ENCODE data around the gene HCAR1. TPM values are rescaled to one million over a fixed set of nuclear protein-coding genes. Genes with fewer than 3 reads are reported as not detected.
"Not testable (repeated sequence)": the region's sequence is repeated elsewhere in the genome, so short reads cannot be mapped to it uniquely, and the experiment has no call there.

Gene HCAR1
- total RNA-seq, 2 donors from 2014 or later: not detected

- peak; percentile 90 for ATAC-seq (ENCODE audit: insufficient number of reproducible peaks, low FRiP score, low read depth)
- Histone ChIP-seq H3K27me3 (replicated peaks; ENCODE audit: insufficient read depth) (no peaks in the 10 kb centered on the region), H3K4me1 (ENCODE audit: control insufficient read depth in 1 of 2, low read depth in 2 of 2) (peaks cover 8 to 11% of the 10 kb centered on the region in 2 donors), H3K4me3 (peak within 1 kb of the TSS; percentile 88), H3K27ac (peak within 1 kb of the TSS; percentile 53 to 61), H3K9me3 (no peaks in the 10 kb centered on the region), H3K36me3 (peaks cover 4% of the 10 kb centered on the region)
- DNase-seq (ENCODE audit: low spot score): peak; percentile 91
- TF ChIP-seq, protein P1, sequence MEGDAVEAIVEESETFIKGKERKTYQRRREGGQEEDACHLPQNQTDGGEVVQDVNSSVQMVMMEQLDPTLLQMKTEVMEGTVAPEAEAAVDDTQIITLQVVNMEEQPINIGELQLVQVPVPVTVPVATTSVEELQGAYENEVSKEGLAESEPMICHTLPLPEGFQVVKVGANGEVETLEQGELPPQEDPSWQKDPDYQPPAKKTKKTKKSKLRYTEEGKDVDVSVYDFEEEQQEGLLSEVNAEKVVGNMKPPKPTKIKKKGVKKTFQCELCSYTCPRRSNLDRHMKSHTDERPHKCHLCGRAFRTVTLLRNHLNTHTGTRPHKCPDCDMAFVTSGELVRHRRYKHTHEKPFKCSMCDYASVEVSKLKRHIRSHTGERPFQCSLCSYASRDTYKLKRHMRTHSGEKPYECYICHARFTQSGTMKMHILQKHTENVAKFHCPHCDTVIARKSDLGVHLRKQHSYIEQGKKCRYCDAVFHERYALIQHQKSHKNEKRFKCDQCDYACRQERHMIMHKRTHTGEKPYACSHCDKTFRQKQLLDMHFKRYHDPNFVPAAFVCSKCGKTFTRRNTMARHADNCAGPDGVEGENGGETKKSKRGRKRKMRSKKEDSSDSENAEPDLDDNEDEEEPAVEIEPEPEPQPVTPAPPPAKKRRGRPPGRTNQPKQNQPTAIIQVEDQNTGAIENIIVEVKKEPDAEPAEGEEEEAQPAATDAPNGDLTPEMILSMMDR (IDR thresholded peaks at IDR 0.05): peak; percentile 55
Observed at GRCh38 chr12:122752464-122753318, 22.0 kb upstream of the HCAR1 start, which contains the start of gene DENR. Gene DENR, plus strand, starts transcription at chr12:122752824. Its CDS starts 878 bp downstream, at chr12:122753702.

DNA sequence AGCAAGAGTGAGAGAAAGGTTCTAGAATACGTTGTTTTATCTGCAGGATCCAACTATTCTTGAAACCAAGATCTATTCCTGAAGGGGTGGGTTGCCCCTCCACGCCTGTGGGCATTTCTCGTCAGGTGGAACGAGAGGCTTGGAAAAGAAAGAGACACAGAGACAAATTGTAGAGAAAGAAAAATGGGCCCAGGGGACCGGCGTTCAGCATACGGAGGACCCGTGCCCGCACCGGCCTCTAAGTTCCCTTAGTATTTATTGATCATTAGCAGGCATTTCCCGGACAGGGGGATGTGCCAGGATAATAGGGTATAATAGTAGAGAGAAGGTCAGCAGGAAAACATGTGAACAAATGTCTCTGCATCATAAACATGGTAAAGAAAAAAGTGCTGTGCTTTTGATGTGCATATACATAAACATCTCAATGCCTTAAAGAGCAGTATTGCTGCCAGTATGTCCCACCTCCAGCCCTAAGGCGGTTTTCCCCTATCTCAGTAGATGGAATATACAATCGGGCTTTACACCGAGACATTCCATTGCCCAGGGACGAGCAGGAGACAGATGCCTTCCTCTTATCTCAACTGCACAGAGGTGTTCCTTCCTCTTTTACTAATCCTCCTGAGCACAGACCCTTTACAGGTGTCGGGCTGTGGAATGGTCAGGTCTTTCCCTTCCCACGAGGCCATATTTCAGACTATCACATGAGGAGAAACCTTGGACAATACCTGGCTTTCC lies 20.3 kb upstream of the HCAR1 start:
- not testable (repeated sequence) for H3K27ac ChIP-seq; H3K9me3 ChIP-seq; H3K27me3 ChIP-seq (replicated peaks; ENCODE audit: insufficient read depth); H3K36me3 ChIP-seq; DNase-seq (ENCODE audit: low spot score); ATAC-seq (ENCODE audit: insufficient number of reproducible peaks, low FRiP score, low read depth); H3K4me3 ChIP-seq
- H3K4me1 ChIP-seq (ENCODE audit: control insufficient read depth in 1 of 2, low read depth in 2 of 2): peaks cover 8 to 11% of the 10 kb centered on the region in 2 donors

GRCh38 chr12:122749569-122750332 lies 19.1 kb upstream of the HCAR1 start:
- H3K27me3 ChIP-seq (replicated peaks; ENCODE audit: insufficient read depth): no peaks in the 10 kb centered on the region
- DNase-seq (ENCODE audit: low spot score) (no peak), ATAC-seq (ENCODE audit: insufficient number of reproducible peaks, low FRiP score, low read depth) (no peak)
- H3K27ac ChIP-seq: no peak overlapping the region
- no peaks in the 10 kb centered on the region for H3K36me3 ChIP-seq
- TF ChIP-seq, protein P1 (IDR thresholded peaks at IDR 0.05): no peak
- peaks cover 8 to 11% of the 10 kb centered on the region in 2 donors for H3K4me1 ChIP-seq (ENCODE audit: control insufficient read depth in 1 of 2, low read depth in 2 of 2)
- no peaks in the 10 kb centered on the region for H3K9me3 ChIP-seq
- no peak overlapping the region for H3K4me3 ChIP-seq

DNA sequence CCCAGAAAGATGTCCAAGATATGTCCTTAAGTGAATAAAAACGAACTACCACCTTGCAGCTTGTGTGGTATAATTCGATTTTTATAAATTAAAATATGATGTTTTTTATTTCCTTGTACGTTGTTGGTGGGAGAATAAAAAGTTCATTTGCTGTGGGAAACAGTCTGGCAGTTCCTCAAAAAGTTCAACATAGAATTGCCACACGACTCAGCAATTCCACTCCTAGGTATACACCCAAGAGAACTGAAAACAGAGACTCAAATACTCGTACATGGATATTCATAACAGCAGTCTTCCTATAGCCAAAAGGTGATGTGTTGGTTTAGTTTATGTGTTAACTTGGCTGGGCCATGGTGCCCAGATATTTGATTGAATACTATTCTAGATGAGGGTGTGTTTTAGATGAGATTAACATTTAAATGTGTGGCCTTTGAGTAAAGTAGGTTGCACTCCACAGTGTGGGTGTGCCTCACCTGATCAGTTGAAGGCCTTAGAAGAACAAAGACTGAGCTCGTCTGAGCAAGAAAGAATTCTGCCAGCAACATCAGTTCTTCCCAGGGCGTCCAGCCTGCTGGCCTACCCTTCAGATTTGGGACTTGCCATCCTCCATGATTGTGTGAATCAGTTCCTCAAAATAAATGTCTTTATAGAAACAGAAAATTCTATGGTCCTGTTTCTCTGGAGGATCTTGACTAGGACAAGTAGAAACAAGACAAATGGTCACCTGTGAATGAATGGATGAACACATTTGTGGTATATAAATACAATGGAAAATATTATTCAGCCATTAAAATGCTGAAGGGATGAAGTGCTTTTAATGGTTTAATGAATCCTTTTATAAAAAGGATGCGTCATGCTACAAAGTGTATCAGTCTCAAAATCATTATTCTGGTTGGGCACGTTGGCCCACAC lies 16.8 kb upstream of the HCAR1 start:
- Histone ChIP-seq H3K4me1 (ENCODE audit: control insufficient read depth in 1 of 2, low read depth in 2 of 2) (no peaks in the 10 kb centered on the region), H3K4me3 (no peak overlapping the region), H3K27me3 (replicated peaks; ENCODE audit: insufficient read depth) (no peaks in the 10 kb centered on the region), H3K9me3 (no peaks in the 10 kb centered on the region), H3K27ac (no peak overlapping the region), H3K36me3 (no peaks in the 10 kb centered on the region)
- no peak for DNase-seq (ENCODE audit: low spot score)
- TF ChIP-seq, protein P1 (IDR thresholded peaks at IDR 0.05): no peak
- no peak for ATAC-seq (ENCODE audit: insufficient number of reproducible peaks, low FRiP score, low read depth)
